COLO668 (cell line): ENCODE results near the gene TMEM138.

Source experiments
- DNase-seq: peaks from one replicate; lab custom pipeline; 2025; ENCODE audit not compliant: unreplicated experiment; lab: John Stamatoyannopoulos, UW

TMEM138 gene

DNA sequence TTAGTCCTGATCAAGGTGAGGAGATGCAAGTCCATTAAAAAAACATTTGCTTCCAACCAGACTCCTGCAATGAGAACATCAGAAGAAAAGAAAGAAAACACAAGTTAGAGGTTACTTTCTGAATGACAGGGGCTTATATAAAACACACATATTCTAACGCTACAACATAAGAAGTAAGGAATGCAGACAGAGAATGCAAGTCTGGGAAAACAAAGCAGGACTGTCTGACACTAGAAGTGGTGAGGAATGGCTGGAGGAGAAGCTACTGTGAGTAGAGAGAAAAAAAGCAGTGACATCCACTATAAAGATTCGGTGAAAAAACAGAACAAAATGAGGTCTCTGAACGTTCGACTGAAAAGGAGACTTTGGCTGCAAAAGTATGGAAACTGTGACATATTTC is 42.5 kb downstream of the TMEM138 start:
- DNase-seq = no peak

GRCh38 chr11:61406067-61406466 is 43.9 kb downstream of the TMEM138 start:
- DNase-seq = no peak

DNA sequence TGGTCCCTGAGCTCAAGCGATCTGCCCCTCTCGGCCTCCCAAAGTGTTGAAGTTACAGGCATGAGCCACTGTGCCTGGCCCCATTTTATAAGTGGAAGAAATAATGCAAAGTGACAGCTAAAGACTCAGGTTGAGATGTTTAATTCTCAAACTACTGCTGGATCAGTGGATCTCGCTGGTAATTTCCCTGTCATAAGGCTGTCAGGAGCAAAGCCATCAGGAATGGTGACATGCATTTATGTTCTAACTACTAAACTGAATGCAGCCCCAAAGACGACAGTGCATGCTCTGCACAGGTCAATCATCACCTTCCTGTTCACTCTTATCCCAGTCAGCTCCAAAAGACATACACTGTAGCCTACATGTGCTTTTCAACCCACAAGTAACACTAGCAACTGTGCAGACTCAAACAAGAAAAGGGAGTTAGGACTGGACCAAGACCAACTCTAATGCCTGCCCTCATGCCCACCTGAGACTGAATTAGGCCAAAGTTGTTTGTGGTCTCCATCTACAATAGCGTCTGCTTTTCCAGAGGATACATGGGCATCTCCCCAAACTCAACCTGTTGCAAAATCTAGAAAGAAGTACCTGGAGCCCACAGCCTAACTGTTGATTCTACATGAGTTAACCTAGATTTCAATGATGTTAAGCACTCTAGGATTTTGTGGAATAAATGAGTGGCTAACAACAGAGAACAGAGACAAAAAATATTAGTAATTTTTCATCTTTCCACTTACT is 45.0 kb downstream of the TMEM138 start:
- DNase-seq = no peak

GRCh38 chr11:61411589-61411988 is 49.4 kb downstream of the TMEM138 start:
- no peak for DNase-seq

GRCh38 chr11:61413496-61413895 is 51.3 kb downstream of the TMEM138 start:
- no peak for DNase-seq

GRCh38 chr11:61414547-61414946 is 52.4 kb downstream of the TMEM138 start:
- DNase-seq = no peak

GRCh38 chr11:61415381-61415780 is 53.2 kb downstream of the TMEM138 start:
- no peak for DNase-seq

DNA sequence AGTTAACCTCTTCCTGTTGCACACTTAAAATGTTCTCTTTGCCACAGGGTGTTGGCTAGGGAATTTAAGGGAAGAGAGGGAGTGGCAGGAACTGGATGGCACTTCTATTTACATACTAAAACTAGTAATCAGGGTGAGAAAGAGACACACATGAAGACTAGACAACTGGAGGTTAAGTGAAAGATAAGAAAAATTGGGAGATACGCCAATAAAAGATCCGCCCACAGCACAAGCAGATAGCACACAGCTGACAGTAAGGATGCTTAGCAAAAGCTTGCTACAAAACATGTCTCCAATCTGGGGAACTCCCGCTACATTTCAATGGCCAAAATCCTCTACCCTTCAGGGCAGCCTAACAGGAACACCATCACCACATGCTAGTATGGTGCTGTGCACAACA is 54.8 kb downstream of the TMEM138 start:
- no peak for DNase-seq

- DNase-seq = no peak
These were observed 55.5 kb downstream of the TMEM138 start for GRCh38 chr11:61417670-61418069.

DNA sequence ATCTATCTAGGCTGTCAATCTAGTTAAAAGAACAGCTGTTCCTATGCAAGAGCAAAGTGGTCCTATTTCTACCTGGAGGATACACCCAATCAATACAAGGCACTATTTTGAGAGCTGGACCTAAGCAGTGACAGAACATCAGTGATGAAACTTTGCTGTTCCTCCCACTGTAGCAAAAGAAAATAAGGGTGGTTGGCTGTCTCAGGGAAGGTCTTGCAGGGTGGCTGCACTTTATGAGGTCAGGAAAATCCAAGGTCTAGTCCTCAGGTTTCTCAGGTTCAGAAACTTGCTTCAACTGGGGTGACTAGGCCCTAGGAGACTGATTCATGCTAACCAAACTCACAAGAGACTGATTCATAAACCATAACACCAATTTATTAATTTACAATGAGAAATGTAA is 56.0 kb downstream of the TMEM138 start:
- no peak for DNase-seq
